ENCODE measurements around the gene LEO1.

DNA sequence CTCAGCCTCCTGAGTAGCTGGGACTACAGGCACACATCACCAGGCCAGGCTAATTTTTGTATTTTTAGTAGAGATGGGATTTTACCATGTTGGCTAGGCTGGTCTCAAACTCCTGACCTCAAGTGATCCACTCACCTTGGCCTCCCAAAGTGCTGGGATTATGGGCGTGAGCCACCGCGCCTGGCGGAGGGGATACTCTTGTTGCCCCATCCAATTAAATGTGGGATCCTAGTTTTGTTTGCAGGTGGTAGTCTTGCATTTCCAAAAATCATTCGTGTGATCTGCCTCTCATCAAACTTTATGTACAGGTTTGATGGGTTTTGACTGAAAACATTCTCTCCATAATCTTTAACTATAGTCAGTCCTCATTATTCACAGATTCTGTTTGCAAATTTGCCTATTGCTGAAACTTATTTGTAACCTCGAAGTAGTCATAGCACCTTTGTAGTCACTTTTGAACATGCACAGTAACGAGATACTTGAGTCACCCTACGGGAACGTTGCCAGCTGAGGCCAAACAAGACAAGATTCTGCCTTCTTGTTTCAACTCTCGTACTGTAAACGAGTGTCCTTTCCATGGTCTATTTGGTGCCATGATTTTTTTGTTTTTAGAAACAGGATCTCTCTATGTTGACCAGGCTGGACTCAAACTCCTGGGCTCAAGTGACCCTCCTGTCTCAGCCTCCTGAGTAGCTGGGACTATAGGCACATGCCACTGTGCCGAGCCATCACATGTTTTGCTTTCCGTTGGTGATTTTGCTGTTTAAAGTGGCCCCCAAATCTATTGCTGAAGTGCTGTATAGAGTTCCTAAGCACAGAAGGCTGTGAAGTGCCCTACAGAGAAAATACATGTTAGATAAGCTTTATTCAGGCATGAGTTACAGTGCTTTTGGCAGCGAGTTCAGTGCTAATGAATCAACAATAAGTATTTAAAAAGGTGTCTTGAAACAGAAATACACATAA is 39.3 kb upstream of the LEO1 start:
- TF ChIP-seq, protein P1, sequence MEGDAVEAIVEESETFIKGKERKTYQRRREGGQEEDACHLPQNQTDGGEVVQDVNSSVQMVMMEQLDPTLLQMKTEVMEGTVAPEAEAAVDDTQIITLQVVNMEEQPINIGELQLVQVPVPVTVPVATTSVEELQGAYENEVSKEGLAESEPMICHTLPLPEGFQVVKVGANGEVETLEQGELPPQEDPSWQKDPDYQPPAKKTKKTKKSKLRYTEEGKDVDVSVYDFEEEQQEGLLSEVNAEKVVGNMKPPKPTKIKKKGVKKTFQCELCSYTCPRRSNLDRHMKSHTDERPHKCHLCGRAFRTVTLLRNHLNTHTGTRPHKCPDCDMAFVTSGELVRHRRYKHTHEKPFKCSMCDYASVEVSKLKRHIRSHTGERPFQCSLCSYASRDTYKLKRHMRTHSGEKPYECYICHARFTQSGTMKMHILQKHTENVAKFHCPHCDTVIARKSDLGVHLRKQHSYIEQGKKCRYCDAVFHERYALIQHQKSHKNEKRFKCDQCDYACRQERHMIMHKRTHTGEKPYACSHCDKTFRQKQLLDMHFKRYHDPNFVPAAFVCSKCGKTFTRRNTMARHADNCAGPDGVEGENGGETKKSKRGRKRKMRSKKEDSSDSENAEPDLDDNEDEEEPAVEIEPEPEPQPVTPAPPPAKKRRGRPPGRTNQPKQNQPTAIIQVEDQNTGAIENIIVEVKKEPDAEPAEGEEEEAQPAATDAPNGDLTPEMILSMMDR (IDR thresholded peaks at IDR 0.05) = no peak
- no peak for TF ChIP-seq POLR2A (IDR thresholded peaks at IDR 0.05)

Data from body of pancreas (tissue), 4 donors.